ENCODE data around the gene CD70.
"Not testable (repeated sequence)": the region's sequence is repeated elsewhere in the genome, so short reads cannot be mapped to it uniquely, and the experiment has no call there.

Gene CD70

DNA sequence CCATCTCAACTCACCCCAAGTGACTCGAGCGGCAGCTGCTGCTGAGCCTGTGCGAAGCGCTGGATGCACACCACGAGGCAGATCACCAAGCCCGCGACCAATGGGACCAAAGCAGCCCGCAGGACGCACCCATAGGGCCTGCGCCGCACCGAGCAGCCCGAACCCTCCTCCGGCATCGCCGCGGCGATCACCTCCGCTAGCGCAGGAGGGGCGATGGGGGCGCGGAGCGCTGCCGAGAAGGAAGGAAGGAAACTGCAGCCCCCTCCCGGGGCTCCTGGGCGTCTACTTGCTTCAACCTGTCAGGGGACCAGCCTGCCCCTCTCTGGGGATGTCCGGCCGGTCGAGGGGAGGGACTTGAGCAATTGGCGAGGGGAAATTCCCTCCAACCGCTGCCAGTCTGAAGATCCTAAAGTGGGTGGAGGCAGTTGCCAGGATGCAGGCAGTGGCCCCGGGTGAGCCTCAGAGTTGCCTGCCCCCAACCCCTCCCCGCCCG lies at the start of gene CD70:
CD70 (minus strand) TSS at position 324 of the 493 bp plus-strand sequence; CDS start at position 176, 148 bp downstream.
- no peak for DNase-seq

GRCh38 chr19:6640333-6640732 lies 49.4 kb upstream of the CD70 start:
- DNase-seq, result not testable (repeated sequence)

DNA sequence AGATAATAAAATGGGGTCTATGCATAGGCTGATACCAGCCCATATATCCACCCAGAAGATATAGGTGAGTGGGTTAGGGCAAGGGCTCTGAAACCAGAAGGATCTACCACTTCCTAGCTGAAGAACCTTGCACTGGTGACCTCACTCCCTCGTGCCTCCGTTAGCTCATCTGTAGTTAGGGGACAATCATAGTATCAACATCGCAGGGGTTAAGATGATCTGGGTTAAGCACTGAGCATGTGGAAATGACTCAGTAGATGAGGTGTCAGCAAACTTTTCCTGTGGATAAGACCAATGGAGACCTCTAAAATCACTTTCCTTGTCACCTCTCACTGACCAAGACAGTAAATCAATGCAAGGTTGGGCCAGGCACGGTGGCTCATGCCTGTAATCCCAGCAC lies 48.5 kb upstream of the CD70 start:
- no peak for DNase-seq

GRCh38 chr19:6633456-6633813 lies 42.5 kb upstream of the CD70 start:
- not testable (repeated sequence) for DNase-seq

- DNase-seq, result not testable (repeated sequence)
Measured at GRCh38 chr19:6632747-6633455, 42.0 kb upstream of the CD70 start.

GRCh38 chr19:6632002-6632621 lies 41.2 kb upstream of the CD70 start:
- DNase-seq, result no peak

GRCh38 chr19:6626764-6627163 lies 35.8 kb upstream of the CD70 start:
- DNase-seq, result no peak

DNA sequence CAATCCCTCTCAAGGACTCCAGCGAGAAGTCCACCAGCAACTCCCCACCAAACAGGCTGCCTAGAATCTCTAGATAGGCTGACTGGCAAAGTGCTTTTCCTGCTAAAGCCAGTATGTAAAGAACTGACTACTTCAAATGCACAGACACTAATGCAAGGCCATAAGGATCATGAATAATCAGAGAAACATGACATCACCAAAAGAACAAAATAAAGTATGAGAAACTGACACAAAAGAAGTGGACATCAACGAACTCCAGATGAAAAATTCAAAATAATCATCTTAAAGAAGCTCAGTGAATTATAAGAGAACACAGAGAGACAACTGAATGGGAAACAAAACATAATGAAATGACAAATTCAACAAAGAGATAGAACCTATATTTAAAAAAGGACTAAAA lies 26.4 kb upstream of the CD70 start:
- no peak for DNase-seq

DNA sequence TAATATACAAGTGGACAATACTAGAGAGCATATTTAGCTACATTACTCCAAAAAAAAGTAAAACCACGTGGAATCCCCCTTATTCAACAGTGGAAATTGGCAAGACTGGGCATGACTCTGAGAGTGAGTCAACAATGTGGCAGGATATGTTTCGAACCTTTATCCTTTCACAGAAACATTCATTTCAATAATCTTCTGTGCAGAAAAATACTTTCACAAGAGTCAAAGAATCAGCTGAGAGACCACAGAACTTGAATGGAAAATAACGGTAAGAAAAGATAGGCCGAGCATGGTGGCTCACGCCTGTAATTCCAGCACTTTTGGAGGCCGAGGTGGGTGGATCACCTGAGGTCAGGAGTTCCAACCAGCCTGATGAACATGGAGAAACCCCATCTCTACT lies 25.1 kb upstream of the CD70 start:
- no peak for DNase-seq

- DNase-seq, result no peak
Measured at GRCh38 chr19:6613711-6614110, 22.8 kb upstream of the CD70 start.

DNA sequence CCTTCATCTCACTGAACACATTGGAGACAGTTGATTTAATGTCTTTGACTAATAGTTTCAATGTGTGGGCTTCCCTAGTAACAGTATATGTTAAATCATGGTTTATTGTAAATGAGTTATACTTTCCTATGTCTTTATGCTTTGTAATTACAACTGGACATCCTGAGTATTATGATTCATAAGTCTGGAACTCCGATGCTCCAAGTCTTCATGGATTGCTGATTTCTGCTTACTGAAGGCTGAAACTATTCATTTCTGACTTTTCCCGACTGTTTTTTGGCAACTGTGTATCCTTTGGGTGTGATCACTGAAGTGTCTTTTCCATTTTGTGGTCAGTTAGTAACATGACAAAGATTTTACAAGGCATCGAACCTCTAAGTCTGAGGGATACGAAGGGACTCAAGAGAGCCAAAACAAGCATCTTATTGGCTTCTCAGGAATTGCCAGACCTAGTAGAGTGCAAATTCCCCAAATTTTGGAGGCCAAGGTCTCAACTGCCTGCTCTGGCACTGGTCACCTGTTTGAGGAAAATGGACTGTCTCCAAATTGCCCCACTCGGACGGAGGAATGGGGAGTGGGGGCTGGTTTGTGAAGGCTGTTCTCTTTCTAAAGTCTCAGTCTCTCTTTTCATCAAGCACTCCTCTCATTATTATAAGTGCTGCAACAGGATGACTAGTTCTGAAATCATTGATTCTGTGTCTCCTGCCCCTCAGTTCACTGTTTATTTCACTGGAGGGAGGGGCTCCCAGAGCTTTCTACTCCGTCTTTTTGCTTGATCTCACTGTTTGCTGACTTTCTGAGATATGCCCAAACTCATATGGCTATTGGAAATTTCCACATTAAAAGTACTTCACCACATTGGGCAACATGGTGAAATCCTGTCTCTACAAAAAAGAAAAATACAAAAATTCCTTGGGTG lies 20.2 kb upstream of the CD70 start:
- no peak for DNase-seq

GRCh38 chr19:6608940-6609339 lies 18.0 kb upstream of the CD70 start:
- DNase-seq, result no peak

DNA sequence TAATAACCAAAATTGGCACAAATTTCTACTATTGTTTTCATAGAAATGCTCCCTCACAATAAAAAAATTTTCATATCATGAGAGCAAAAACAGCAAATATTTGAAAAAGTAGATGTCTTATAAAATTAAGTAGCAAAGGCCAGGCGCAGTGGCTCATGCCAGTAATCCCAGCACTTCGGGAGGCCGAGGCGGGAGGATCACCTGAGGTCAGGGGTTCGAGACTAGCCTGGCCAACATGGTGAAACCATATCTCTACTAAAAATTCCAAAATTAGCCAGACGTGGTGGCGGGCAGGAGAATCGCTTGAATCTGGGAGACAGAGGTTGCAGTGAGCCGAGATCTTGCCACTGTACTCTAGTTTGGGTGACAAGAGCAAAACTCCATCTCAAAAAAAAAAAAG lies 17.2 kb upstream of the CD70 start:
- not testable (repeated sequence) for DNase-seq

GRCh38 chr19:6606276-6607070 lies 15.5 kb upstream of the CD70 start:
- DNase-seq, result not testable (repeated sequence)

GRCh38 chr19:6604906-6605305 lies 14.0 kb upstream of the CD70 start:
- DNase-seq, result no peak

DNA sequence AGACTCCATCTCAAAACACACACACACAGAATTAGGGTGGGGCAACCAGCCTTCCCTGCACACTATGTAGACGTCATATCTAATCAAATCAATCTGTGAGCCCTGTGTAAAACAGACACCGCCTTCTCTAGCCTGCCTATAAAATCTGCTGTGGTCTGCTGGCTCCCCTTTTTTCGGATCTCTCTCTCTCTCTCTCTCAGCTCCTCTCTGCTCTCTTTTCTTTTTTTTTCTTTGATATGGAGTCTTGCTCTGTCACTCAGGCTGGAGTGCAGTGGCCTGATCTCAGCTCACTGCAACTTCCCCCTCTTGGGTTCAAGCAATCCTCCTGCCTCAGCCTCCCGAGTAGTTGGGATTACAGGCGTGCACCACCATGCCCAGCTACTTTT lies 11.8 kb upstream of the CD70 start:
- DNase-seq, result no peak

DNA sequence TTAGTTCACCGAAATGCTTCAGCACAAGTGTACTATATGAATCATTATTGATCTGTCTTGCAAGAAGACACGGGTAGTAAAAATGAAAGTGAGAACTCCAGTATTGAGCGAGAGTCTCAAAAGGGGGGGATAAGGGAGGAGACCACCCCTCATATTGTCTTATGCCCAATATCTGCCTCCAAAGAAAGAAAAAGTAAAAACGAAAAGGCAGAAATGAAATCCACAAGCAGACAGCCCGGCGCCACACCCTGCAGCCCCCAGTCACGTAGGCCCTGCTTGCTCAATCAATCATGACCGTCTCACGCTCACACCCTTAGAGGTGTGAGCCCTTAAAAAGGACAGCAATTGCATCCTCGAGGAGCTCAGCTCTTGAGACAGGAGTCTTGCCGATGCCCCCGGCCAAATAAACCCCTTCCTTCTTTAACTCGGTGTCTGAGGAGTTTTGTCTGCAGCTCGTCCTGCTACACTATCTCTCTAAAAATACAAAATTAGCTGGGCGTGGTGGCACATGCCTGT lies 10.6 kb upstream of the CD70 start:
- not testable (repeated sequence) for DNase-seq

GRCh38 chr19:6600951-6601536 lies 10.1 kb upstream of the CD70 start:
- DNase-seq, result not testable (repeated sequence)

DNA sequence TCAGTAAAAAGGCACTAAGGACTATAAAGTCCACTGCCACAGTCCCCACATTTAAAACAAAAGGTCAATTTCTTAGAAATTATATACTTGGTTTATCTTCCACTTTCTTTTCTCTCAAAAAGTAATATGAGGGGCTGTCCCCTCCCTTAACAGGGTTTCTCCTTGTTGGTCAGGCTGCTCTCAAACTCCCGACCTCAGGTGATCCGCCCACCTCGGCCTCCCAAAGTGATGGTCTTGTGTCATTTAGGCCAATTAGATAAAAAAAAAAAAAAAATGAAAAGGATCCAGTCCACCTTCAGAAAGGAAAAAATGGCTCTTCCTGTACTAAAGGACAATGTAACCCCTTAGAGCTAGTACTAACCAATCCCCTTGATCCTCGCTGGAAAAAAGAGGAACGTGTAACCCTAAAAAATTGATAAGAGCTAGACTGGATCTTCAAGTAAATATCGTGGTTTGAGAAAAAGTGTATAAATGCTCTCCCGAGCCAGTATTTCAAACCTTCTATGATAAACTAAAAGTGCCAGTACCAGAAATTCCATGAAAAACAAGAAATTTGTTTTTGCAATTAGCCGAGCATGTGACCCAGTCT lies 9.0 kb upstream of the CD70 start:
- DNase-seq, result no peak

DNA sequence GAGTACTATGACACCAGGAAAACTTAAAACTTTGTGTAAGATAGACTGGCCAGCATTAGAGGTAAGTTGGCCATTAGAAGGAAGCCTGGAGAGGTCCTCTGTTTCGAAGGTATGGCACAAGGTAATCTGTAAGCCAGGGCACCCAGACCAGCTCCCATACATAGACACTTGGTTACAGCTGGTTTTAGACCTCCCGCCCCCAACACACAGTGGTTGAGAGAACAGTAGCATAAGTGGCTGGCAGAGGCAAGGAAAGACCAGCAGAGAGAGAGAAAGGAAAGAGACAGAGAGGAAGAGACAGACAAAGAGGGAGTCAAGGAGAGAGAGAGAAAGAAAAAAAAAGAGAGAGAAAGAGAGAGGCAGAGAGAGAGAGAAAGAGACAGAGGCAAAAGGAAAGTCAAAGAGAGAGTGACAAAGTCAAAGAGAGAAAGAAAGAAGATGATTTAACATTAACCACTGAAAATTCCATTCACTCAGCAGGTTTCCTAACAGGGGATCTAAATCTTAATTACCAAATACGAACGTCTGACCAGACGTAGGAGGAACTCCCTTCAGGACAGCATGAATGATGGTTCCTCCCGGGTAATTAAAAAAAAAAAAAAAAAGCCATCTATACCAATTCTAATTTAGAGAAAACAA lies 7.4 kb upstream of the CD70 start:
- not testable (repeated sequence) for DNase-seq
